Inflammatory macrophage treated with lipopolysaccharide for 1 hour (primary cell): ENCODE measurements around the gene SLC15A4.
"Not testable (repeated sequence)": the region's sequence is repeated elsewhere in the genome, so short reads cannot be mapped to it uniquely, and the experiment has no call there.

Source experiments
- DNase-seq, 2 donors: peaks; one replicate each; pipeline ENCODE4 v3.0.0-alpha.2; 2020 to 2022

Gene SLC15A4

GRCh38 chr12:128813392-128813791, 10.4 kb downstream of the SLC15A4 start:
- no peak for DNase-seq

- DNase-seq: no peak
These were observed 12.0 kb downstream of the SLC15A4 start for GRCh38 chr12:128811806-128812205.

DNA sequence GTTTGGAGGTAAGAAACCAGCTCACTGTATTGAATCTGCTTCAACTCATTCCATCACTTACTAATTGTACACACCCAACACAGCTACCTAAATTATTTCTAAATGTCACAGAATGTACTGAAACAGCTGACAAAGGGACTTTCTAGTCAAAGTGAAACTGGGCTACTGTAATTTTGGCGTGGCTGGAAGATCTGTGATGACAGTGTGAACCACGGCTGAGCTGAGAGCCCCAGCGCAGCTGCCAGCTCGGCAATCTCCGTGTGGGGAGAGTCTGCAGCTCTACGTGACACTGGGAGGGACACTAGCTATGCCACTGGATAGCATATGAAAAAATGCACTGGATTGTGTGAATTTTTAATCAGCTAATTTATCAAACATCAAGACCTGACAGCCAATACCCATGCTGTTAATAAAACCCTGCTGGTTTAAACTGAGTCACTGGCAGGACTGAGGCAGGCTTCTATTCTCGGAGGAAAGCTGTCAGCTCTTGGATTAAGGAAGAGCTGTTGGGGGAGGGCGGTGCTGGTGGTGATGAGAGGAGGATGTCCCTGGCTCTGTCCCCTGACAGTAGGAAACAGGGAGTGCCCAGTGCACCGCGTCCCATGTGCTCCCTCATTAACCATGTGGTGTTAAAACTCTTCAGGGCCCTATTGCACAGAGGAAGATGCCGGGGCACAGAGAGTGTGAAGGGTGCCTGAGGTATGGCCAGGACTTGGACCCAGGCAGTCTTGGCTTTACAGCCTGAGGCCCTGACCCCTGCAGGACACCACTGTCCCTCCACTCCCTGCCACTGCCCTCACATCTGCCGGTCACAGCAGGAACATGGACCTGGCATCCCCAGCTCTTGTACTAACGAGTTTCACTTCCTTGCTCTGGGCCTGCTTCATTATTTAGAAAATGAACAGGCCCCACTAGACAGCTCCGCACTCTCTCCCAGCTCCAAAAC, 13.3 kb downstream of the SLC15A4 start:
- peak; percentile 56 to 62 for DNase-seq

DNA sequence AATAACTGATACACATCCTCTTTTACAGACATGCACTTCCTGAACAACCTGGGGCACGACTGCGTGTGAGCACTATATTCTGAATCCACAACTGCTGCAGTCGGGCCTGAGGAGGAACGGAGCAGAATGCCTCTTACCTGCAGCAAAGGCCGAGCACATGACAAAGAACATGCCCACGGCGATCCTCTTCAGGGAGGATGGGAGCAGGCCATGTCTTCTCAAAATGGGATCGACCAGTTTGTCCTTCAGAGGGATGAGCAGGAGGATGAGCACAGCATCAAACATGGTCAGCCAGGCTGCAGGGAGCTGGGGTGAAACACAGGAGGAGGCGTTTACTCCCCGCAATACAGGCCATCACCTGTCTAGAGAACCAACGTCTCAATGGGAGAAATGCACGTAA, 15.1 kb downstream of the SLC15A4 start:
- DNase-seq: no peak

DNA sequence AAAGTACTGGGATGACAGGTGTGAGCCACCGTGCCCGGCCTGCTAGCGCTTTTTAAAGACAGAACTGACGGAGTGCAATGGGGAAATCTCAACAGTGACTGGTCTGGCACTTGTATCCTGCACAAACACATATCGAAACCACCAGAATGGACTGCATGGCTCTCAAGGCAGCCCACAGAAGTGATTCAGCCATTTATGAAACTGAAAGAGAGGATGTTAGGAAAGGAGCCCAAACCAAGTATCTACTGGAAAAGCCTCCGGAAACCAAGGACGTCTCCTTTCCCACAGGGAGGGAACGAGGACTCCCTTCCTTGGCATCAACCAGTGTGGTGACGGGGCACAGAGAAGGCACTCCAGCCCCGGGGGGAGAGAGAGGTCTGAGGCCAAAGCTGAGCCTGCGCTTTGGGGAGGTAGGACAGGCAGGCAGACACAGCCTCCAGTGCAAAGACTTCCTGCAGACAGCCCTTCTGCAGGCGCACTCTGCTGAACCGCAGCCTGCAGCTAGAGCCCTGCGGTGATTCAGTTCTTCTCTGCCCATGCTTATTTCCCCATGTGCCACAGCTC, 16.5 kb downstream of the SLC15A4 start:
- peak; percentile 83 to 93 for DNase-seq

DNA sequence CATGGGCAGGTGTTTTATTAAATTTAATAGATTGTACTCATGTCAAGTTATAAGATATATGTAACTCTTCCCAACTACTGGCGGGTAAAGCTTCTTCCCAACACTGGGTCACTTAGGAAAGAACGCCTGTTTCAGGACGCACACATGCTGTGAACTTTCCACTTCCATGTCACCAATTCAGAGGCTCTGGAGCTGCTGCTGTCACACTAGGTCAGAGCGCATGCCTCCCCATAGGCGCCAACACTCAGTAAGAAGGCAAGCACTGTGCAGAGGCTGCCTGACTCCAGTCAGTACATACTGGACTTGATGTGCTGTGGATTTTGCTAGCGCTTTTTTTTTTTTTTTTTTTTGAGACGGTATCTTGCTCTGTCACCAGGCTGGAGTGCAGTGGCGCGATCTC, 17.2 kb downstream of the SLC15A4 start:
- DNase-seq: no peak

GRCh38 chr12:128805406-128805805, 18.4 kb downstream of the SLC15A4 start:
- not testable (repeated sequence) for DNase-seq

GRCh38 chr12:128804762-128805161, 19.0 kb downstream of the SLC15A4 start:
- no peak for DNase-seq

- DNase-seq: no peak
These were observed 20.0 kb downstream of the SLC15A4 start for GRCh38 chr12:128803788-128804187.

DNA sequence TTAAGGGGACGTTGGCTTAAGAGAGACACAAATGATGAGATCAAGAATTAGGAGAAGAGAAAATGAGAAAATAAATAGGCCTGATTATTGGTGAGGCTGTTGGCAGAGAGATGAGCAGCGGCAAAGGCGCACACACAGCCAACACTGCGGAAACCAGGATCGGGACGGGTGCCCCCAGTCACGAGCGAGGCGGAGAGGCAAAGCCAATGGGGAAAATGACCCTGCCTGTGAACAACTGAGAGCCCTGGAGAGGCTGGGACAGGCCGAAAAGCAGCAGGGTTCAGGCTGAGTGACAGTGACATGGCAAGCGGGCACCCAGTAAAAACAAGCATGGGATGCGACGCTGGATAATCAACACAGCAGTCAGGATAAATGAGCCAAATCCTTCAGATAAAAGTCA, 21.0 kb downstream of the SLC15A4 start:
- DNase-seq: no peak

GRCh38 chr12:128801879-128802391, 21.8 kb downstream of the SLC15A4 start:
- no peak for DNase-seq

- DNase-seq: no peak
These were observed 23.2 kb downstream of the SLC15A4 start for GRCh38 chr12:128800606-128801005.

DNA sequence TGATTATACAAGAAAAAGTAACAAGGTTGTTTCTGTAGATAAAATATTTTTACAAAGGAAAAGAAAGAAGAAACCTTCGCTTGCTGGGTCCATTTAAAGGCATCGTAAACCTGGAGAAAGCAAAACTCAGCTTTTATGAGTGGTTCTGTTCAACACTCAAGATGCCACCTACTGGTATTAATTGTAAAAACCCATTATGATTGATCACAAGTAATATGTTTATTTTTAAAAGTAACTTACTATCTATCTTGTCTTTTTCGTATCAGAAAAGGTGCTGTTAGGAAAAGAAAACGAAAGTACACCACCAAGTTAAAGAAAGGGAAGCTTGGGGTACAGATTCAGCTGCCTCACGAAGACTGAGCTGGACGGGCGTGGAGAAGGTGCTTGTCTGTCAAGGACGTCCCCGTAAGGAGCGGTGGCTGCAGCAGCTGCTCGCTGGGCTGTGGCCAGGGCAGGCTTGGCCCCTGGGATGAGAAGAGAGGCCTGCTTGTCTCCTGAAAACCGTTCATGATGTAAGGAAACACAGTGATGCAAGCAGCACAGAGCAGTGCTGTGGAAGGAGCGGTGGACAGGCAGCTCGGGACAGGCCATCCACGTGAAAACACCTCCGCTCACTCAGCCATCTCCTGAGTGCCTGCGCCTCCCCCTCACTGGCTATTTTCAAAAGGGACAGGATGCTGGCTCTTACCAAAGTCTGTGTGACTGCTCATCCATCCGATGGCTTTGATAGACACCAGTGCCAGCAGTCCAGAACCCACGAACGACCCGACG, 25.0 kb downstream of the SLC15A4 start:
- no peak for DNase-seq

DNA sequence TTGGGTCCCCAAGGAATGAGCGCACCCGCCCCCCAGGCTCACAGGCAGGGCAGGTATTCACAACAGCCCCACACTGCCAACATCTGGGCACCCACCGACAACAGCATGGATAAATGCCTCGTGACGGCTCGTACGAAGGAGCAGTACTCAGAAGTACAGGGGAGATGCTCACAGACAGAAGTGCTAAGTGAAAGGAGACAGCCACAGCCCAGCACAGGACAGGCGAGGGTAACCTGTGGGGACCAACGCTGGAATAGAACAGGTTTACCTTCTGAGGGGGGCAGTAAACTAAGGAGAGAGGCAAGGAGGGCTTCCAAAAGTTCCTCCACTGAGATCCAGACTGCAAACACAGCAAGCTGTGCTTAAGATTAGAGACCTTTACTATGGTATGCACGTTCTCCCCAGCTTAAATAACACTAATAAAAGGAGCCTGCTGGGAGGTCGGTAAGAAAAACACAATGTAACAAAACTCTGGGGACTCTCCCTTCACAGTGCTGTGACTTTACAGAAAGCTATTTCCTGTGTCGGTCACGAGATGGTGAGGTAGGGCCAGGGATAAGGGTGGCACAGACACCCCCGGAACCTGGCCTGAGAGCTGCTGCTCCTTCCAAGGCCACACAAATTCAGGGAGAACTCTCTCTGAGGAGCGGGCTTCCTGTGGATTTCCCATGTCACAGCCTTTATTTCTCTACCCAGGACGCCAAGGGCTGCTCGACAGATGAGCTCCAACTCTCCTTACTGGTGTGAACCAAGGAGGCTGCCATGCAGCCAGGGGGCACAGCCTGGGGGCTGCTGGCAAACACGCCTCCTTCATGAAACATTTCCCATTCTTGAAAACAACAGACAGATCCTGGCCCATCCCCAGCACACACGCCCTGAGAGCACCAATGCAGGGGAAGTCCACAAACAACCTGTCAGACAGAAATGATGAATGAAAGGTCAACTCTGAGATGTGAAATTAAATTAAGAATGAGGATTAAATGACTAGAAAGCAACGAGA, 26.3 kb downstream of the SLC15A4 start:
- DNase-seq: no peak

DNA sequence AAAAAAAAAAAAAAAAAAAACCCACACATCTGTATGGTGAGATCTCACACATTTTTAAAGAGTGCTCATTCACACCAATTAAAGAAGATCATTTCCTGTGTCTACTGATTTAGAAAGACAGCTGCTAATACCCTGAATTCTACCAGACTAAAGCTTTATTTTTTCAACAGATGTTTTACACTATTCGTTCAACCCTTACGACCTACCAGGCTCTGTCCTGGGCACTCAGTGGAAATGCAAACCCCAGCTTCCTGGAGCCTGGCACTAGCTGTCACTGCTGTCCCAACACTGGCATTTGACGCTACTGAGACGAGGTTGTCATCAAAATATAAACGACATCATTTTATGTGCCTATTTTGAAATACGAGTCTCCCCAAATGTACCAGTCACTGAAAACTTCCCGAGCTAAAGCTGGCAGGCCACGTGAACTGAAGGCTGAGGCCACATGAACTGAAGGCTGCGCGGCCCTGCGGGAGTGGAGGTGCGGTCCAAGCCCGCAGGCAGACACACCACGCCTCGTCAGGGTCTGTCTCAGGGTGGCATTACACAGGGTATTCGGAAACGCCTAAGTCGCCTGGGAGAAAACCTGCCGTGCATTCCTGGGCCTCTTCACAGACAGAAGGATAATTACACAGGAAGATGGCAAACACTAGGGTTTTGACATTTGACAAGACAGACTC, 27.2 kb downstream of the SLC15A4 start:
- DNase-seq: no peak

DNA sequence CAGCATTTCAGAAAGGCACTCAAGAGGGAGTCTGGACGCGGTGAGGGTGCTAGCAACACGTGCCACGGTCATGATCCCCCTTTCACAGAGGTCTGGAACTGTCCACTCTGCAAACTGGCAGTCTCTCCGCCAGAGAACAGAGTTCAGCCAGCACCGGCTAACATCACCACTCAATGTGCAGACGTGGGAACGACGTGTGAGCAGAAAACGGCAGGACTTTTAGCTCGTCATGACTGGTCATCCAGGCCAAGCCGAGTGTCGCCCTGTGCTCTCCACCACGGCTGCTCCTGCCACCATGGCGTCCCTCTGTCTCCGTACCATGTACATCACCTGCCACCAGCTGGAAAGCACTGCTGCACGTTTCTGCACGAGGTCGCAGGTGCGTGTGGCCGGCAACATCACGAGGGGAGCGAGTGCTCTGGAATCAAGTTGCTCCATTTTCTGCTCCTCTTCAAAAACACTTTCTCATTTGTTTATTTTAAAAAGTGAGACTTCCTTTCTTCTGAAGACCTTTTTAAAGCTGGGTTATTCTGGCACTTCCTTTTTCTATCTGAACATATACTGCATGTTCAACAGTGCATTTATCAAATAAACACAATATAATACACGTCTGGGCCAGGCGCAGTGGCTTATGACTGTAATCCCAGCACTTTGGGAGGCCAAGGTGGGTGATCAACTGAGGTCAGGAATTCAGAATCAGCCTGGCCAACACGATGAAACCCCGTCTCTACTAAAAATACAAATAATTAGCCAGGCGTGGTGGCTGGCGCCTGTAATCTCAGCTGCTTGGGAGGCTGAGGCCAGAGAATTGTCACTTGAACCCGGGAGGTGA, 28.0 kb downstream of the SLC15A4 start:
- DNase-seq: no peak

GRCh38 chr12:128794661-128795529, 28.9 kb downstream of the SLC15A4 start:
- no peak for DNase-seq

DNA sequence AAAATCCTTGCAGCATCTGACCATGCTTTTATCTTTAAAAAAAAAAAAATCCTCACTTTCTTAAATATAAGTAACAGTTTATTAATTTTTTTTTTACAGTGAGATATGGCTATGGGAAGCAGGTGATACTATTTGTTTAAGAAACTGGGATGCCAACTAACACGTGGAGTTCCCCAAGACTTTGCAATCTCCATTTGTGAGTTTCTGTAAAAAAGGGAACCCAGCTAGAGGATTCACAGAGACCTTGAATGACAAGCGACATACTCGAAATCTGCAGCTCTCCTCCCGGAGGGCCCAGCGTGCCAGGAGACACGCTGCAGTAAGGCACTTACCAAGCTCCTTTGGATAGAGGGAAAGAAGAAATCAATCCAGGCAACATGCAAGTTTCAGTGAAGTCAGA, 30.1 kb downstream of the SLC15A4 start:
- peak; percentile 51 to 63 for DNase-seq

GRCh38 chr12:128792881-128793280, 30.9 kb downstream of the SLC15A4 start:
- DNase-seq: no peak
